GM10266 (cell line): ENCODE measurements around the gene DRAP1.

Experiments
- DNase-seq: peaks from one replicate; pipeline ENCODE4 v3.0.0; 2012; ENCODE audit errors: extremely low spot score
- CTCF ChIP-seq: IDR thresholded peaks from 2 replicates; pipeline ENCODE4 v1.5.1; 2012; ENCODE audit warnings: mild to moderate bottlenecking, low read depth; ENCODE audit not compliant: control insufficient read depth, insufficient read depth; ENCODE audit errors: missing control alignments

Gene DRAP1

GRCh38 chr11:65928667-65929066 lies 9.4 kb downstream of the DRAP1 start:
- no peak for TF ChIP-seq CTCF
- no peak for DNase-seq

GRCh38 chr11:65931773-65932557 lies 12.7 kb downstream of the DRAP1 start:
- DNase-seq: no peak
- TF ChIP-seq CTCF: no peak

GRCh38 chr11:65932558-65932919 lies 13.3 kb downstream of the DRAP1 start:
- no peak for TF ChIP-seq CTCF
- no peak for DNase-seq

GRCh38 chr11:65934014-65934413 lies 14.8 kb downstream of the DRAP1 start:
- no peak for TF ChIP-seq CTCF
- DNase-seq: no peak

- DNase-seq: no peak
- TF ChIP-seq CTCF: no peak
Observed at GRCh38 chr11:65937766-65938165, 18.5 kb downstream of the DRAP1 start.

GRCh38 chr11:65941720-65942310 lies 22.6 kb downstream of the DRAP1 start:
- TF ChIP-seq CTCF: no peak
- no peak for DNase-seq

GRCh38 chr11:65942531-65942930 lies 23.3 kb downstream of the DRAP1 start:
- TF ChIP-seq CTCF: no peak
- DNase-seq: no peak
